Middle frontal gyrus (tissue), 1 donor: ENCODE results near the gene CHAC1.

Experiments
- DNase-seq: peaks from one replicate; pipeline ENCODE4 v3.0.0-alpha.2; 2015; ENCODE audit warnings: low spot score; ENCODE audit errors: extremely low spot score

The CHAC1 gene

GRCh38 chr15:40923551-40923950, 29.7 kb upstream of the CHAC1 start:
- DNase-seq: no peak

GRCh38 chr15:40925495-40925862, 27.8 kb upstream of the CHAC1 start:
- no peak for DNase-seq

DNA sequence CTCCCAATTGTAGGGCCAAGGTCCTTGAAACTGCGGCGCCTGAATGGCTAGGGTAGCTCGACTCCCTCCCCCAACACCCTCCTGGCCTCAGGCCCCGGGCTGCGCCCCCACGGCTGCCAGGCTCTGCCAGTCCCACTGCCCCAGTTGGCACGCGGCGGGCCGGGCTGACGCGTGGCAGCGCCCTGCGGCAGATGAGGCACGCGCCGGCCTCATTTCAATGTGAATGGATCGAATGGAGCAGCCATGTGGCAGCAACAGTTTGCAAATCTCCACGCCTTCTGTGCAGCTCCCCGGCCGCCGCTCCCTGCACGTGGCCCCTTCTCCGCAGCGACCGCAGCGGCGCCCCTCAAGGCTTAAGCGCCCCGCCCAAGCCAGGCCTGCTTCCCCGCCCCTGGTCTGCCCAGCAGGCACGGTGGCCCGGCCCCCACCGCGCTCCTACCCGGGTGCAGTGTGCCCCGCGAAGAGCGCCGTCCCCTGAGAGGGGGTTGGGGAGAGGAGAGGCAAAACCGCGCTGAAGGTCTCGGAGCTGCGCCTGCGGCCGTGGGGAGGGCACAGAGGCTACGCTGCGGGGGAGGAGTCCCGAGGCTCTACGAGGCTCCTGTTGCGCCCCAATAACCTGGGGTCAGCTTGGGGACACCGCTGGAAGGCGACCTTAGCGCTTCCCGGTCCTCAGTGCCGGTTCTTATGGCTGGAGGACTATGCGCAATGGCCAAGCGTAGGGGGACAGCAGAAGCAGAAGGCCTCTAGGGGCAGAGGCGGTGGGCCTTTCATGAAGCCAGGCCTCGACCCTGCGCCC, 27.2 kb upstream of the CHAC1 start:
- DNase-seq: no peak

DNA sequence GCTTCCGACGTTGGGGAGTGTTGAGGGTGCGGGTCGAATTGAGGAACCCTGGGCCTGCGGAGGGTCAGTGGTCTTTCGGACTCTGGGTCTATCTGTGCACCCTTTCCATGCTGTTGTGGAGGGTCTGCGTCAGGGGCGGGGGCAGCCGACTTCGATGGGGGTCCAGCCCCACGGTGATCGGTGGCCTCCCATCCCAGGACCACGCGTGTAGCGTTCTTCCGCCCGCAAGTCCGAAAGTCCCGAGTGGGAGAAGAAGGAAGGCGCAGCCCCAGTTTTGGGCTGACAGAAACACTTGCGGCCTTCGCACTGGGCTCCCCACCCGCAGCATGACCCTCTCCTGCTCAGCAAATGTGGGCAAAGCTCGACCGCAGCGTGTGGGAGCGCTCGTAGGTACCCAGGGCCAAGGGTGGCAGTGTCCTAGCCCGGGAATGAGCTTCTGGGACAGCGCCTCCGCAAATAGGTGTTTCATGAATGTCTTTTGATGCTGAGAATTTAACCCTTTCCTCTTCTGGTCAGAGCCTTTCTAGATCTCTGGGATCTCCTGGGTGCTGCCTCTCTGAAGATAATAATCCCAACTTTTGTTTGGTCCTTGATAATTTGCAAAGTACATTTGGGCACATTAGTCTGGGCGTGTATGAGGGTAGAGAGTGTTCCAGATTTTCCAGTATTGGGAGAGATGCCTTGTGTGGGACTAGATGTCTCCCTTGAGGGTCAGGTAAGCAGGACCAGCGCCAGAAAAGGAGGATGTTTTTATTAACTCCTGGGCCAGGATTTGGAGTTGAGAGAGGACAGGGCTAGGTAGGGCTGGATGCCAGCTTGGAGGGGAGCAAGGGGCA, 26.4 kb upstream of the CHAC1 start:
- DNase-seq: no peak

- DNase-seq: no peak
These were observed 25.8 kb upstream of the CHAC1 start for GRCh38 chr15:40927495-40927872.

- DNase-seq: no peak
These were observed 25.1 kb upstream of the CHAC1 start for GRCh38 chr15:40927873-40928806.

GRCh38 chr15:40928821-40929659, 24.2 kb upstream of the CHAC1 start, which contains the start of gene DLL4:
Gene DLL4, plus strand, starts transcription at chr15:40929340. Its CDS starts 329 bp downstream, at chr15:40929669.
- no peak for DNase-seq

GRCh38 chr15:40929660-40930429, 23.4 kb upstream of the CHAC1 start:
- DNase-seq: no peak

GRCh38 chr15:40930430-40931299, 22.6 kb upstream of the CHAC1 start:
- no peak for DNase-seq

DNA sequence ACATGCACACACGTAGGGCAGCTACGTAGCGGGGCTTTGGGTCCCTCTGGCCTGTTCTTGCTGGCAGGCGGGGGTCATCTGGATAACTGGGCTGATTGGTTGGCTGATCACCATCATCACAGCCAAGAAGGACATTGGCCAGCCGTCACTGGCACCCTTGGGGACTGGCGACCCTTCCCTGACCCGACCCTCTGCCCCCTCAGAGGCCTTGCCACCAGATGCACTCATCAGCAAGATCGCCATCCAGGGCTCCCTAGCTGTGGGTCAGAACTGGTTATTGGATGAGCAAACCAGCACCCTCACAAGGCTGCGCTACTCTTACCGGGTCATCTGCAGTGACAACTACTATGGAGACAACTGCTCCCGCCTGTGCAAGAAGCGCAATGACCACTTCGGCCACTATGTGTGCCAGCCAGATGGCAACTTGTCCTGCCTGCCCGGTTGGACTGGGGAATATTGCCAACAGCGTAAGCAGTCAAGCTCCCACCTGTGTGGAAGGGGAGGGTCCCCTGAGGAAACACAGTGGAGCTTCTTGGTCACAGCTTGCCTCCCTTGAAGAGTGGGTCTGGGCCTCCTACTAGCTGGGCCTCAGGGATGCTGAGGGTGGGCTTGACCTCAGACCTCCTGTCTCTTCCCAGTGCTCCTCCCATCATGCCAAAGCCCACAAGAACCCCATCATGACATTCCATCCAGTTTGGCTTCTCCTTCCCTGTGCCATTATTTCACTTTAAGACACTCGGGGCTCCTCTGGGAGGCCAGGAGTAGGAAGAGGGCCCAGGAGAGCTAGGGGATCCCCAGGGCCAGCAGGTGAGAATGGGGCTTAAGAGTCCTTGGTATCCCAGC, 21.8 kb upstream of the CHAC1 start:
- no peak for DNase-seq

- DNase-seq: no peak
These were observed 21.1 kb upstream of the CHAC1 start for GRCh38 chr15:40932156-40932555.

GRCh38 chr15:40932649-40933516, 20.4 kb upstream of the CHAC1 start:
- no peak for DNase-seq

- no peak for DNase-seq
These were observed 19.8 kb upstream of the CHAC1 start for GRCh38 chr15:40933517-40933902.

DNA sequence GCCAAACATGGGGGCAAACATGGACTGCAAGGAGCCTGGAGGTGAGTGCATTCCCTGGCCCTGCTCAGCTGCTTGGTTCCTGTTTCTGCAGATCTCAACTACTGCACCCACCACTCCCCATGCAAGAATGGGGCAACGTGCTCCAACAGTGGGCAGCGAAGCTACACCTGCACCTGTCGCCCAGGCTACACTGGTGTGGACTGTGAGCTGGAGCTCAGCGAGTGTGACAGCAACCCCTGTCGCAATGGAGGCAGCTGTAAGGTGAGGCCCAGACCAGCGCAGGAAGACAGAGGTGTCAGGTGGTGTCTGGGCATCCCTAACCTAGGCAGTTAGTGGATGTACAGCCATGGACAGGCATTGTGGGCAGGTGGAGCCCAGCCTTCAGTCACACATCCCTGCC, 18.8 kb upstream of the CHAC1 start:
- no peak for DNase-seq

DNA sequence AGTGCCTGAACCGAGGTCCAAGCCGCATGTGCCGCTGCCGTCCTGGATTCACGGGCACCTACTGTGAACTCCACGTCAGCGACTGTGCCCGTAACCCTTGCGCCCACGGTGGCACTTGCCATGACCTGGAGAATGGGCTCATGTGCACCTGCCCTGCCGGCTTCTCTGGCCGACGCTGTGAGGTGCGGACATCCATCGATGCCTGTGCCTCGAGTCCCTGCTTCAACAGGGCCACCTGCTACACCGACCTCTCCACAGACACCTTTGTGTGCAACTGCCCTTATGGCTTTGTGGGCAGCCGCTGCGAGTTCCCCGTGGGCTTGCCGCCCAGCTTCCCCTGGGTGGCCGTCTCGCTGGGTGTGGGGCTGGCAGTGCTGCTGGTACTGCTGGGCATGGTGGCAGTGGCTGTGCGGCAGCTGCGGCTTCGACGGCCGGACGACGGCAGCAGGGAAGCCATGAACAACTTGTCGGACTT, 17.0 kb upstream of the CHAC1 start:
- DNase-seq: no peak

- no peak for DNase-seq
These were observed 16.3 kb upstream of the CHAC1 start for GRCh38 chr15:40936709-40937666.
